ENCODE data around the gene PSAT1. TPM values are rescaled to one million over a fixed set of nuclear protein-coding genes. Genes with fewer than 3 reads are reported as not detected.

Gene PSAT1
- 46.1 and 155 TPM in 2 replicates for total RNA-seq

GRCh38 chr9:78296893-78297671 lies at the start of gene PSAT1:
Gene PSAT1 (plus strand): TSS chr9:78297125. CDS start chr9:78297211, 86 bp downstream.
- DNase-seq (ENCODE audit: low read depth): peak; percentile 82
- peak within 1 kb of the TSS; percentile 74 for H3K4me3 ChIP-seq (ENCODE audit: low read depth, low read length)
- TF ChIP-seq CTCF (conservative IDR thresholded peaks at IDR 0.05; ENCODE audit: low read depth, low read length): no peak

GRCh38 chr9:78248635-78249034 lies 48.3 kb upstream of the PSAT1 start:
- DNase-seq (ENCODE audit: low read depth): no peak
- H3K4me3 ChIP-seq (ENCODE audit: low read depth, low read length): no peak overlapping the region
- TF ChIP-seq CTCF (conservative IDR thresholded peaks at IDR 0.05; ENCODE audit: low read depth, low read length): no peak

- no peak overlapping the region for H3K4me3 ChIP-seq (ENCODE audit: low read depth, low read length)
- no peak for TF ChIP-seq CTCF (conservative IDR thresholded peaks at IDR 0.05; ENCODE audit: low read depth, low read length)
- no peak for DNase-seq (ENCODE audit: low read depth)
These were observed 47.4 kb upstream of the PSAT1 start for GRCh38 chr9:78249542-78249941.

GRCh38 chr9:78252616-78253015 lies 44.3 kb upstream of the PSAT1 start:
- TF ChIP-seq CTCF (conservative IDR thresholded peaks at IDR 0.05; ENCODE audit: low read depth, low read length): no peak
- no peak overlapping the region for H3K4me3 ChIP-seq (ENCODE audit: low read depth, low read length)
- DNase-seq (ENCODE audit: low read depth): no peak

GRCh38 chr9:78253285-78253684 lies 43.6 kb upstream of the PSAT1 start:
- TF ChIP-seq CTCF (conservative IDR thresholded peaks at IDR 0.05; ENCODE audit: low read depth, low read length): no peak
- H3K4me3 ChIP-seq (ENCODE audit: low read depth, low read length): no peak overlapping the region
- DNase-seq (ENCODE audit: low read depth): no peak

GRCh38 chr9:78261403-78262001 lies 35.4 kb upstream of the PSAT1 start:
- H3K4me3 ChIP-seq (ENCODE audit: low read depth, low read length): no peak overlapping the region
- TF ChIP-seq CTCF (conservative IDR thresholded peaks at IDR 0.05; ENCODE audit: low read depth, low read length): peak; percentile 55
- DNase-seq (ENCODE audit: low read depth): no peak

Data from epithelial cell of proximal tubule (primary cell).